ENCODE measurements around the gene CCDC178. TPM values are rescaled to one million over a fixed set of nuclear protein-coding genes. Genes with fewer than 3 reads are reported as not detected.

The CCDC178 gene
- total RNA-seq, 4 donors from 2014 or later: 1.2 to 2.2 (median 1.7) TPM; not detected in 1

GRCh38 chr18:32896776-32897547 is 543.6 kb downstream of the CCDC178 start:
- Histone ChIP-seq H3K27ac (replicated peaks in 1 of 4) (no peak overlapping the region), H3K4me3 (no peak overlapping the region), H3K9me3 (peaks cover 0 to 17% (median 8%) of the 10 kb centered on the region in 4 donors), H3K36me3 (no peaks in the 10 kb centered on the region), H3K27me3 (no peaks in the 10 kb centered on the region), H3K4me1 (no peaks in the 10 kb centered on the region)
- peak; percentile 45 for DNase-seq (ENCODE audit: extremely low spot score)
- intact Hi-C loops (cut with DNase I): no loop called here
- TF ChIP-seq POLR2AphosphoS5 (IDR thresholded peaks at IDR 0.05) (no peak), POLR2A (IDR thresholded peaks at IDR 0.05; ENCODE audit: low read depth) (no peak), CTCF (IDR thresholded peaks at IDR 0.05) (no peak), EP300 (IDR thresholded peaks at IDR 0.05) (no peak)
- 59% methylated on average over 4 of the region's 4 CpGs for WGBS

GRCh38 chr18:32893915-32894314 is 546.6 kb downstream of the CCDC178 start:
- Histone ChIP-seq H3K9me3 (peaks cover 0 to 17% (median 8%) of the 10 kb centered on the region in 4 donors), H3K27ac (replicated peaks in 1 of 4) (no peak overlapping the region), H3K36me3 (no peaks in the 10 kb centered on the region), H3K4me1 (no peaks in the 10 kb centered on the region), H3K27me3 (no peaks in the 10 kb centered on the region), H3K4me3 (no peak overlapping the region)
- DNase-seq (ENCODE audit: extremely low spot score): peak; percentile 14
- no peak for TF ChIP-seq CTCF (IDR thresholded peaks at IDR 0.05)
- 81% methylated on average over 7 of the region's 7 CpGs for WGBS
- intact Hi-C loops (cut with DNase I): no loop called here

- no peak for TF ChIP-seq POLR2A (IDR thresholded peaks at IDR 0.05; ENCODE audit: low read depth)
- no peak for TF ChIP-seq EP300 (IDR thresholded peaks at IDR 0.05)
- no peak for TF ChIP-seq POLR2AphosphoS5 (IDR thresholded peaks at IDR 0.05)
- TF ChIP-seq CTCF (IDR thresholded peaks at IDR 0.05): no peak
- intact Hi-C loops (cut with DNase I): no loop called here
- Histone ChIP-seq H3K36me3 (no peaks in the 10 kb centered on the region), H3K27ac (replicated peaks in 1 of 4) (no peak overlapping the region), H3K4me1 (no peaks in the 10 kb centered on the region), H3K27me3 (no peaks in the 10 kb centered on the region), H3K9me3 (peaks cover 0 to 6% (median under 1%) of the 10 kb centered on the region in 4 donors), H3K4me3 (no peak overlapping the region)
- peak; percentile 7 for DNase-seq (ENCODE audit: extremely low spot score)
- 93% methylated on average over 3 of the region's 3 CpGs for WGBS
Observed at GRCh38 chr18:32891797-32892196, 548.7 kb downstream of the CCDC178 start.

GRCh38 chr18:32891130-32891529 is 549.4 kb downstream of the CCDC178 start:
- no peak for DNase-seq (ENCODE audit: extremely low spot score)
- WGBS: 89% methylated on average over 2 of the region's 2 CpGs
- TF ChIP-seq POLR2A (IDR thresholded peaks at IDR 0.05; ENCODE audit: low read depth) (no peak), POLR2AphosphoS5 (IDR thresholded peaks at IDR 0.05) (no peak), EP300 (IDR thresholded peaks at IDR 0.05) (no peak), CTCF (IDR thresholded peaks at IDR 0.05) (no peak)

More at GRCh38 chr18:32891130-32891529, 549.4 kb downstream of the CCDC178 start:
- no peak overlapping the region for H3K27ac ChIP-seq (replicated peaks in 1 of 4)
- no peaks in the 10 kb centered on the region for H3K36me3 ChIP-seq
- no peak overlapping the region for H3K4me3 ChIP-seq
- no peaks in the 10 kb centered on the region for H3K9me3 ChIP-seq
- no peaks in the 10 kb centered on the region for H3K27me3 ChIP-seq
- intact Hi-C loops (cut with DNase I): no loop called here
- no peaks in the 10 kb centered on the region for H3K4me1 ChIP-seq

Data from esophagus muscularis mucosa (tissue), 4 donors.